Heart left ventricle (tissue), 16 donors: ENCODE measurements around the gene RAP1B. TPM values are rescaled to one million over a fixed set of nuclear protein-coding genes. Genes with fewer than 3 reads are reported as not detected.

ENCODE experiments used
- ATAC-seq, 4 donors: fragments of 200-7000 bp; cut with Tn5 transposase; one replicate each; pipeline ENCODE4 v1.9.1; 2020 to 2022; ENCODE audit warnings: moderate library complexity in 4 of 4, mild to moderate bottlenecking in 3 of 4, moderate number of reproducible peaks in 1 of 4
- DNase-seq, 5 donors: peaks; one replicate each; pipeline ENCODE4 v3.0.0-alpha.2; 2020
- H3K27ac ChIP-seq, 12 donors: fragments of 200-600 bp; sonication (generic) in 4 of 12; one replicate each; pipeline versions ENCODE4 v1.5.0 to v1.8.0; 2016 to 2022; ENCODE audit warnings: mild to moderate bottlenecking in 2 of 12
- H3K27me3 ChIP-seq, 9 donors: fragments of 200-600 bp; sonication (generic) in 2 of 9; one replicate each; pipeline versions ENCODE4 v1.5.1 to v1.8.0; 2016 to 2022; ENCODE audit warnings: mild to moderate bottlenecking in 3 of 9
- H3K36me3 ChIP-seq, 9 donors: fragments of 200-600 bp; sonication (generic) in 2 of 9; one replicate each; pipeline versions ENCODE4 v1.5.0 to v1.8.0; 2018 to 2022; ENCODE audit warnings: mild to moderate bottlenecking in 2 of 9
- H3K4me1 ChIP-seq, 12 donors: fragments of 200-600 bp; sonication (generic) in 4 of 12; one replicate each; pipeline versions ENCODE4 v1.5.0 to v1.8.0; 2016 to 2022; ENCODE audit warnings: mild to moderate bottlenecking in 3 of 12
- H3K4me3 ChIP-seq, 12 donors: fragments of 200-600 bp; sonication (generic) in 4 of 12; one replicate each; pipeline versions ENCODE4 v1.5.0 to v1.8.0; 2017 to 2022; ENCODE audit warnings: mild to moderate bottlenecking in 9 of 12, moderate library complexity in 4 of 12
- H3K9me3 ChIP-seq, 12 donors: fragments of 200-600 bp; sonication (generic) in 4 of 12; one replicate each; pipeline versions ENCODE4 v1.5.0 to v1.8.0; 2016 to 2022; ENCODE audit warnings: mild to moderate bottlenecking in 1 of 12
- POLR2A ChIP-seq, 2 donors: fragments of 450-650 bp; IDR thresholded peaks; one replicate each; pipeline ENCODE4 v1.6.1; 2017; ENCODE audit warnings: antibody characterized with exemption in 2 of 2, mild to moderate bottlenecking in 2 of 2, moderate library complexity in 2 of 2
- WGBS, 4 donors: extraction: QIAGEN DNeasy Blood & Tissue Kit in 2 of 4; methylation state at CpG; one replicate each; pipeline versions ENCODE4 v1.1.5 to v1.1.7; 2013 to 2018; 5-methylcytosine and 5-hydroxymethylcytosine counted together
- intact Hi-C, 10 donors: fragments of 100-400 bp; cut with DNase I; formaldehyde crosslinking; loops; one replicate each; pipeline versions ENCODE4 v1.11.1 to v1.14.2; 2022
- polyA plus RNA-seq, 2 donors: library from polyadenylated mRNA; stranded (reverse); fragments of 200-250 nt; gene quantifications; one replicate each; pipeline ENCODE4 v1.2.3, GENCODE V29; 2013
- total RNA-seq, 9 donors: library from RNA; depleted of rRNA in 2 of 9; stranded (reverse); fragments of >200 nt in 2 of 9; fragmentation: NEBNext Ultra II Directional in 3 of 9; extraction: Animal tissue kit (Norgen Biotek cat#: 25700) in 3 of 9; gene quantifications; one replicate each; pipeline versions ENCODE4 v1.1.0 to v1.2.4, GENCODE V29; 2016 to 2023
- TF ChIP-seq, protein P1 (sequence below), 12 donors: fragments of 200-600 bp; sonication (generic) in 4 of 12; IDR thresholded peaks; one replicate each; pipeline versions ENCODE4 v1.5.0 to v1.8.0; 2018 to 2022; ENCODE audit warnings: antibody characterized with exemption in 12 of 12, mild to moderate bottlenecking in 5 of 12
- donor health status: ischemic (EF 13 %, LVEDD 7.1; RV severe dilation, severe dysfunction).
- donor health status: healthy with polysubstance abuse.
- donor health status: DM: no; HTN: yes; CAD: no.
- donor health status: DM: no; HTN: no; CAD: no.
- donor health status: ischemic (EF 25% LVEDD 6.9; RV normal size, moderate dysfunction).
- donor health status: ischemic (EF 25% LVEDD 5.7; RV mildly dilated, moderate dysfunction).
- donor health status: healthy.
- donor health status: DM: yes; HTN: yes; CAD: no.
- donor health status: ischemic (EF 35%, LVEDD 5.7; RV mildly dilated, moderate dysfunction).
- donor health status: nonischemic (EF 11% LVEDD 7.7; RV severe dilation, severe dysfunction).
- donor health status: DM: yes; HTN: yes; CAD: no.
- donor health status: PGD.
- donor health status: ischemic (EF 29% LVEDD 5.4; RV normal size, mild dysfunction).
- donor health status: nonischemic (EF 23%, LVEDD 6.1; RV moderate dilation, normal function).

Gene RAP1B
- total and polyA plus RNA-seq, 11 donors = 25.3 to 113 (median 52.2) TPM

DNA sequence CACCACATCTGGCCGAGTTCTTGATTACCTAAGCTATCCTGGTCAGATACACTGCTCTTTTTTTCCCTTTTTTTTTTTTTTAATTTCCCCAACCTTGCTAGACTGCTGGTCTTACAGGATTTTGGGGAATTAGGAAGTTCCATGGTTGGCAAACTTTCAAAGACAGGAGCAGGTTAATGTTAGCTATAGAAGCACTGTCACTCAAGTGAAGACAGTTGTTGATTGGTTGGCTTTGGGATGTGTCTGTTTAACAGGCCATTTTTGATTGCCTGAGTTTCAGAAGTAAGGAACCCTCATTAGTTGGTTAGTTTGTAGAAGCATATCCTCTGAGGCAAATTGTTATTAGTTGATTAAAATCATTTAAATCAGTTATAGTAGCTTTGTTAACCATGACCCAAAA, 36.8 kb downstream of the RAP1B start:
- Histone ChIP-seq H3K4me3 (no peak overlapping the region), H3K27ac (peak overlapping the region in 1 of 12 donors; percentile 3), H3K9me3 (no peaks in the 10 kb centered on the region), H3K27me3 (no peaks in the 10 kb centered on the region), H3K4me1 (peaks cover 0 to 29% (median 10%) of the 10 kb centered on the region in 12 donors), H3K36me3 (peaks cover 0 to 51% (median 37%) of the 10 kb centered on the region in 9 donors)
- WGBS, 4 donors = 75 to 89% (median 84%) methylated on average over 1 of the region's 1 CpG
- DNase-seq = no peak
- no peak for TF ChIP-seq POLR2A (IDR thresholded peaks at IDR 0.05)
- TF ChIP-seq, protein P1, sequence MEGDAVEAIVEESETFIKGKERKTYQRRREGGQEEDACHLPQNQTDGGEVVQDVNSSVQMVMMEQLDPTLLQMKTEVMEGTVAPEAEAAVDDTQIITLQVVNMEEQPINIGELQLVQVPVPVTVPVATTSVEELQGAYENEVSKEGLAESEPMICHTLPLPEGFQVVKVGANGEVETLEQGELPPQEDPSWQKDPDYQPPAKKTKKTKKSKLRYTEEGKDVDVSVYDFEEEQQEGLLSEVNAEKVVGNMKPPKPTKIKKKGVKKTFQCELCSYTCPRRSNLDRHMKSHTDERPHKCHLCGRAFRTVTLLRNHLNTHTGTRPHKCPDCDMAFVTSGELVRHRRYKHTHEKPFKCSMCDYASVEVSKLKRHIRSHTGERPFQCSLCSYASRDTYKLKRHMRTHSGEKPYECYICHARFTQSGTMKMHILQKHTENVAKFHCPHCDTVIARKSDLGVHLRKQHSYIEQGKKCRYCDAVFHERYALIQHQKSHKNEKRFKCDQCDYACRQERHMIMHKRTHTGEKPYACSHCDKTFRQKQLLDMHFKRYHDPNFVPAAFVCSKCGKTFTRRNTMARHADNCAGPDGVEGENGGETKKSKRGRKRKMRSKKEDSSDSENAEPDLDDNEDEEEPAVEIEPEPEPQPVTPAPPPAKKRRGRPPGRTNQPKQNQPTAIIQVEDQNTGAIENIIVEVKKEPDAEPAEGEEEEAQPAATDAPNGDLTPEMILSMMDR (IDR thresholded peaks at IDR 0.05) = no peak
- ATAC-seq = no peak
- intact Hi-C loops = no loop called here

DNA sequence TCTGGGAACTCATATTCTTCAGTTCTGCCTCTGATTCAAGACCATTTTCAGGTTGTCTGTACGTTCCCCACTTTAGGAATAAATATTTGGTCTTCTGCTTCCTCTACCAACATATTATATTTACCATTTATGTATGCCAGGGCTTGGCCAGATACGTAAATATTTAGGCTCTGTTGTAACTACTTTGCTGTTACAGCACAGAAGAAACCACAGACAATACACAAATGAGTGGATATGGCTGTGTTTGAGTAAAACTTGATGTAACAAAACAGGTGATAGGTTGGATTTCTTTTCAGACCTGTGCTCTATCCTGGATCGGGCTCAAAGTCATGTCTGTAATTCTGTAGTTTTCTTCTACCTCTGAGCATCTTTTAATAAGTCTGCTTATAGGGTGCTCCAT, 37.5 kb downstream of the RAP1B start:
- intact Hi-C loops = no loop called here
- peaks cover 0 to 51% (median 41%) of the 10 kb centered on the region in 9 donors for H3K36me3 ChIP-seq
- TF ChIP-seq POLR2A (IDR thresholded peaks at IDR 0.05) = no peak
- TF ChIP-seq, protein P1 (IDR thresholded peaks at IDR 0.05) = no peak
- DNase-seq = no peak
- H3K27me3 ChIP-seq = no peaks in the 10 kb centered on the region
- no peaks in the 10 kb centered on the region for H3K9me3 ChIP-seq
- no peak overlapping the region for H3K4me3 ChIP-seq
- WGBS, 4 donors = 89 to 91% (median 90%) methylated on average over 3 of the region's 3 CpGs
- no peak overlapping the region for H3K27ac ChIP-seq
- H3K4me1 ChIP-seq = peaks cover 0 to 28% (median 10%) of the 10 kb centered on the region in 12 donors
- ATAC-seq = no peak

DNA sequence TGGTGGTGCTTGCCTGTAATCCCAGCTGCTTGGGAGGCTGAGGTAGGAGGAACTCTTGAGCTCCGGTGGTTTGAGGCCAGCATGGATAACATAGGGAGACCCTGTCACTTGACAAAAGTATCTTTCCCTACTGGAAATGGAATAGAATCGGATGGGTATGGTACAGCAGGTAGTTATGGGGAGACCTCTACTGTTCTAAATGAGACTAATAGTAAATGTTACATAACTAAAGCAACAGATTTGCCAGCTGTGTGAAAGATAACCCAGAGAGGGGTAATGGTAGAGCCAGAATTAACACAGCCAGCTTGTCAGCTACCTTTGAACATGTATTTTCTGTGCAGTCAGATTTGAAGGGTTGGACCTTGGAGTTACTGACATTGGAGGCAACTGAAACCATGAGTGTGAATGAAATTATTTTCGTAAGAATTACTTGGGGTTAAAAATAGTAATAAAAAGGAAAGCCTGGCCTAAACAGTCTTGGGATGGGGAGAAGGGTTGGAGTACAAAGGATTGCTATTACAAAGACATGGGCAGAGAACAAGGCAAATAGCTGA, 54.4 kb downstream of the RAP1B start:
- TF ChIP-seq, protein P1 (IDR thresholded peaks at IDR 0.05) = peak in 7 of 12 donors; percentile 7 to 46 (median 24)
- no peak for TF ChIP-seq POLR2A (IDR thresholded peaks at IDR 0.05)
- peaks cover 0 to 52% (median 29%) of the 10 kb centered on the region in 9 donors for H3K36me3 ChIP-seq

DNA sequence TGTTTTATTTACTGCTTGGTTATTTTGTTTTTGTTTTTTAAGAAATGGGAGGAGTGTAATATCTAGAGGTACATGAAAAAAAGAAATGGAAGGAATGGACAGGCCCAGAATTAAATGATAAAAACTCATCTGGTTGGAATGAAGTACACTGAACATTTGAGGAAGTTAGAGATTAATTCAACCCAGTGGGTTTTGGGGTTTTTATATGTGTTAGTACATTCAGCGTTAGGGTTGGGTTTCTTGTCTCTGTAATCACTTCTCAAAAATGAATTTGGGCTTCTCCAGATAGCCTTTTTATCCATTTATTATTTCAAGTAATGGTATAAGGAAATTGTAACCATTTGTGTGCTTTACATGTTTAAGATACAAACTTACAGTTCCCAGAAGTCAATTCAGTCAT, 56.6 kb downstream of the RAP1B start:
- WGBS, 4 donors = 82 to 93% (median 90%) methylated on average over 1 of the region's 1 CpG
- H3K27me3 ChIP-seq = no peaks in the 10 kb centered on the region
- no peak for TF ChIP-seq POLR2A (IDR thresholded peaks at IDR 0.05)
- TF ChIP-seq, protein P1 (IDR thresholded peaks at IDR 0.05) = no peak
- no peak overlapping the region for H3K27ac ChIP-seq
- no peak overlapping the region for H3K4me3 ChIP-seq
- ATAC-seq = no peak
- DNase-seq = no peak
- peaks cover 0 to 7% (median 2%) of the 10 kb centered on the region in 12 donors for H3K4me1 ChIP-seq
- intact Hi-C loops = loop anchor here in 6 of 10 donors (5.0 to 10.0 kb wide), 4 partner anchors 302 to 312 kb away; no protein-coding TSS in a partner anchor
- H3K36me3 ChIP-seq = peaks cover 0 to 31% (median 13%) of the 10 kb centered on the region in 9 donors
- H3K9me3 ChIP-seq = no peaks in the 10 kb centered on the region

More for the DNA sequence above, 54.4 kb downstream of the RAP1B start:
- peaks cover 0 to 7% (median 2%) of the 10 kb centered on the region in 12 donors for H3K4me1 ChIP-seq
- no peaks in the 10 kb centered on the region for H3K9me3 ChIP-seq
- ATAC-seq = peak; percentile 71 to 92 (median 78)
- H3K27me3 ChIP-seq = no peaks in the 10 kb centered on the region
- intact Hi-C loops = loop anchor here in 6 of 10 donors (5.0 to 10.0 kb wide), 4 partner anchors 300 to 310 kb away; no protein-coding TSS in a partner anchor
- H3K27ac ChIP-seq = peak overlapping the region in 1 of 12 donors; percentile 44
- 64 to 74% (median 72%) methylated on average over 3 of the region's 3 CpGs for WGBS, 4 donors
- no peak overlapping the region for H3K4me3 ChIP-seq
- DNase-seq = no peak
